SK-N-SH treated with all-trans-retinoic acid at 6 μM for 48 hours (cell line): ENCODE data around the gene NUBP1.
A peak's percentile ranks its signal among the peaks of the same experiment; 100 is the strongest.

Experiments used
- ATAC-seq: fragments of 200-7000 bp; cut with Tn5 transposase; 3 replicates; pipeline ENCODE4 v1.9.1; 2020; ENCODE audit warnings: mild to moderate bottlenecking, moderate library complexity
- ARNTL ChIP-seq: fragments of 450-650 bp; formaldehyde crosslinking; IDR thresholded peaks from 2 replicates; pipeline ENCODE4 v1.5.0; 2020; ENCODE audit warnings: low read depth, mild to moderate bottlenecking, moderate library complexity, borderline replicate concordance
- BACH2 ChIP-seq: fragments of 250-450 bp; sonication (Bioruptor Pico); IDR thresholded peaks from 2 replicates; pipeline ENCODE4 v1.9.0; 2021; ENCODE audit warnings: mild to moderate bottlenecking, borderline replicate concordance
- CREB5 ChIP-seq: fragments of 250-450 bp; sonication (Bioruptor Pico); IDR thresholded peaks from 2 replicates; pipeline ENCODE4 v1.5.1; 2020; ENCODE audit warnings: low read depth, mild to moderate bottlenecking, moderate library complexity
- CSRNP3 ChIP-seq: fragments of 250-450 bp; sonication (Bioruptor Pico); IDR thresholded peaks from 2 replicates; pipeline ENCODE4 v1.5.1; 2021; ENCODE audit warnings: mild to moderate bottlenecking, moderate library complexity
- ESRRG ChIP-seq: fragments of 250-450 bp; sonication (Bioruptor Pico); IDR thresholded peaks from 2 replicates; pipeline ENCODE4 v1.6.1; 2021; ENCODE audit warnings: mild to moderate bottlenecking
- GLIS3 ChIP-seq: fragments of 250-450 bp; sonication (Bioruptor Pico); IDR thresholded peaks from 2 replicates; pipeline ENCODE4 v1.5.0; 2020; ENCODE audit warnings: mild to moderate bottlenecking, moderate library complexity
- ISL1 ChIP-seq: fragments of 250-450 bp; sonication (Bioruptor Pico); IDR thresholded peaks from 2 replicates; pipeline ENCODE4 v2.1.2; 2022; ENCODE audit warnings: mild to moderate bottlenecking, moderate library complexity
- OSR1 ChIP-seq: fragments of 250-450 bp; sonication (Bioruptor Pico); IDR thresholded peaks from 2 replicates; pipeline ENCODE4 v1.8.0; 2022; ENCODE audit warnings: moderate library complexity, mild to moderate bottlenecking, inconsistent platforms
- POU6F1 ChIP-seq: fragments of 250-450 bp; sonication (Bioruptor Pico); IDR thresholded peaks from 2 replicates; pipeline ENCODE4 v1.8.0; 2021; ENCODE audit warnings: low read depth, mild to moderate bottlenecking, moderate library complexity, borderline replicate concordance
- RARB ChIP-seq: fragments of 250-450 bp; sonication (Bioruptor Pico); IDR thresholded peaks from 2 replicates; pipeline ENCODE4 v1.8.0; 2021; ENCODE audit warnings: mild to moderate bottlenecking, moderate library complexity
- SNAI2 ChIP-seq: fragments of 250-450 bp; sonication (Bioruptor Pico); IDR thresholded peaks from 2 replicates; pipeline ENCODE4 v1.5.0; 2020; ENCODE audit warnings: mild to moderate bottlenecking, moderate library complexity
- TCF4 ChIP-seq: fragments of 250-450 bp; sonication (Bioruptor Pico); IDR thresholded peaks from 2 replicates; pipeline ENCODE4 v1.8.0; 2021; ENCODE audit warnings: mild to moderate bottlenecking, moderate library complexity, borderline replicate concordance
- TOX ChIP-seq: fragments of 250-450 bp; sonication (Bioruptor Pico); IDR thresholded peaks from 2 replicates; pipeline ENCODE4 v1.8.0; 2021; ENCODE audit warnings: mild to moderate bottlenecking, moderate library complexity, borderline replicate concordance
- TSHZ2 ChIP-seq: fragments of 250-450 bp; sonication (Bioruptor Pico); IDR thresholded peaks from 2 replicates; pipeline ENCODE4 v1.5.0; 2020; ENCODE audit warnings: mild to moderate bottlenecking, moderate library complexity
- ZC3H10 ChIP-seq: fragments of 250-450 bp; sonication (Bioruptor Pico); IDR thresholded peaks from 2 replicates; pipeline ENCODE4 v1.5.1; 2021; ENCODE audit warnings: mild to moderate bottlenecking, moderate library complexity
- ZFP3 ChIP-seq: fragments of 250-450 bp; sonication (Bioruptor Pico); IDR thresholded peaks from 2 replicates; pipeline ENCODE4 v1.5.0; 2020; ENCODE audit warnings: mild to moderate bottlenecking, moderate library complexity
- ZFP30 ChIP-seq: fragments of 450-650 bp; formaldehyde crosslinking; IDR thresholded peaks from 2 replicates; pipeline ENCODE4 v1.5.0; 2022; ENCODE audit warnings: mild to moderate bottlenecking, moderate library complexity
- ZNF70 ChIP-seq: fragments of 450-650 bp; formaldehyde crosslinking; IDR thresholded peaks from 2 replicates; pipeline ENCODE4 v1.5.0; 2020; ENCODE audit warnings: mild to moderate bottlenecking, moderate library complexity
- ZNF8 ChIP-seq: fragments of 450-650 bp; formaldehyde crosslinking; IDR thresholded peaks from 2 replicates; pipeline ENCODE4 v1.5.0; 2020; ENCODE audit warnings: mild to moderate bottlenecking, moderate library complexity

NUBP1 gene

GRCh38 chr16:10753670-10754069 is 10.0 kb downstream of the NUBP1 start (continued):
- TF ChIP-seq ARNTL (CRISPR knock-in tag) (no peak), ZNF8 (no peak), OSR1 (CRISPR knock-in tag) (no peak), ZC3H10 (CRISPR knock-in tag) (no peak), TCF4 (CRISPR knock-in tag) (no peak)

- peak; percentile 71 for ATAC-seq
- no peak for TF ChIP-seq ZNF70
- no peak for TF ChIP-seq OSR1 (CRISPR knock-in tag)
- TF ChIP-seq TCF4 (CRISPR knock-in tag) = no peak
- no peak for TF ChIP-seq TSHZ2 (CRISPR knock-in tag)
- TF ChIP-seq ZFP3 (CRISPR knock-in tag) = no peak
- TF ChIP-seq ISL1 (CRISPR knock-in tag) = no peak
These were observed 11.3 kb downstream of the NUBP1 start for GRCh38 chr16:10754941-10755340.

GRCh38 chr16:10756574-10756973 is 12.9 kb downstream of the NUBP1 start:
- TF ChIP-seq OSR1 (CRISPR knock-in tag) (no peak), ZNF8 (no peak), TSHZ2 (CRISPR knock-in tag) (no peak), ESRRG (no peak)
- TF ChIP-seq, all 23 proteins: peak for 0
- ATAC-seq = no peak

GRCh38 chr16:10760858-10761257 is 17.2 kb downstream of the NUBP1 start:
- no peak for ATAC-seq
- TF ChIP-seq BACH2 (CRISPR knock-in tag) (no peak), POU6F1 (CRISPR knock-in tag) (no peak), TOX (CRISPR knock-in tag) (no peak), ISL1 (CRISPR knock-in tag) (no peak), ZC3H10 (CRISPR knock-in tag) (no peak), ZFP30 (CRISPR knock-in tag) (no peak), SNAI2 (CRISPR knock-in tag) (no peak), RARB (CRISPR knock-in tag) (no peak), TCF4 (CRISPR knock-in tag) (no peak), CSRNP3 (CRISPR knock-in tag) (no peak), GLIS3 (CRISPR knock-in tag) (no peak), CREB5 (no peak)
- TF ChIP-seq, all 23 proteins: peak for 0
